C4-2B (cell line): Measurements from ENCODE around the gene GMEB2.

Source experiments
- ZFX ChIP-seq: fragments of 450-650 bp; IDR thresholded peaks from 2 replicates; pipeline ENCODE4 v1.6.1; 2017
- TF ChIP-seq, protein P1 (sequence below): fragments of 450-650 bp; conservative IDR thresholded peaks from 2 replicates; pipeline ENCODE4 v1.5.1; 2017; ENCODE audit warnings: mild to moderate bottlenecking

- TF ChIP-seq, protein P1, sequence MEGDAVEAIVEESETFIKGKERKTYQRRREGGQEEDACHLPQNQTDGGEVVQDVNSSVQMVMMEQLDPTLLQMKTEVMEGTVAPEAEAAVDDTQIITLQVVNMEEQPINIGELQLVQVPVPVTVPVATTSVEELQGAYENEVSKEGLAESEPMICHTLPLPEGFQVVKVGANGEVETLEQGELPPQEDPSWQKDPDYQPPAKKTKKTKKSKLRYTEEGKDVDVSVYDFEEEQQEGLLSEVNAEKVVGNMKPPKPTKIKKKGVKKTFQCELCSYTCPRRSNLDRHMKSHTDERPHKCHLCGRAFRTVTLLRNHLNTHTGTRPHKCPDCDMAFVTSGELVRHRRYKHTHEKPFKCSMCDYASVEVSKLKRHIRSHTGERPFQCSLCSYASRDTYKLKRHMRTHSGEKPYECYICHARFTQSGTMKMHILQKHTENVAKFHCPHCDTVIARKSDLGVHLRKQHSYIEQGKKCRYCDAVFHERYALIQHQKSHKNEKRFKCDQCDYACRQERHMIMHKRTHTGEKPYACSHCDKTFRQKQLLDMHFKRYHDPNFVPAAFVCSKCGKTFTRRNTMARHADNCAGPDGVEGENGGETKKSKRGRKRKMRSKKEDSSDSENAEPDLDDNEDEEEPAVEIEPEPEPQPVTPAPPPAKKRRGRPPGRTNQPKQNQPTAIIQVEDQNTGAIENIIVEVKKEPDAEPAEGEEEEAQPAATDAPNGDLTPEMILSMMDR = no peak
- TF ChIP-seq ZFX = no peak
Observed at GRCh38 chr20:63558804-63559484, 68.0 kb downstream of the GMEB2 start.
